SU-DHL-6 (cell line): ENCODE data around the gene WASF3.

ENCODE experiments used
- CTCF ChIP-seq: fragments of 200-600 bp; sonication (generic); IDR thresholded peaks from one replicate; pipeline ENCODE4 v1.5.1; 2017; ENCODE audit warnings: antibody characterized with exemption, mild to moderate bottlenecking, low read length, moderate library complexity; ENCODE audit not compliant: insufficient read depth, poor library complexity, severe bottlenecking
- EZH2phosphoT487 ChIP-seq: fragments of 200-600 bp; sonication (generic), shearing (Covaris generic); conservative IDR thresholded peaks from 2 replicates; pipeline ENCODE4 v1.6.1; 2018; ENCODE audit warnings: mild to moderate bottlenecking, antibody characterized with exemption, low read length, moderate library complexity, mixed read lengths

- TF ChIP-seq CTCF, result no peak
- TF ChIP-seq EZH2phosphoT487, result no peak
These were observed 757 bp downstream of the WASF3 start for GRCh38 chr13:26558074-26558805.
